H1 (cell line): ENCODE measurements around the gene SIMC1.
"Not testable (repeated sequence)": the region's sequence is repeated elsewhere in the genome, so short reads cannot be mapped to it uniquely, and the experiment has no call there.

Experiments used
- NRF1 ChIP-seq: IDR thresholded peaks from 2 replicates; pipeline ENCODE4 v1.6.1; 2011; ENCODE audit warnings: mild to moderate bottlenecking, low read depth, low read length, improper control_type of control experiment
- SUZ12 ChIP-seq: fragments of 200-600 bp; sonication (generic); IDR thresholded peaks from 2 replicates; pipeline ENCODE4 v1.6.1; 2012; ENCODE audit warnings: mild to moderate bottlenecking, inconsistent platforms, low read length, moderate library complexity, mixed read lengths

GRCh38 chr5:176228358-176228757 lies 9.9 kb upstream of the SIMC1 start:
- not testable (repeated sequence) for TF ChIP-seq NRF1, SUZ12
